Neural cell (in vitro differentiated cells): Measurements from ENCODE around the gene ADD1. TPM values are rescaled to one million over a fixed set of nuclear protein-coding genes. Genes with fewer than 3 reads are reported as not detected.

Experiments
- H2AFZ ChIP-seq: fragments of 200-600, 300-800 bp; sonication (generic), shearing (Covaris generic); 2 replicates; pipeline ENCODE4 v1.6.0; 2014; ENCODE audit warnings: low read depth, mild to moderate bottlenecking, antibody characterized with exemption, low read length, moderate library complexity
- H3F3A ChIP-seq: fragments of 200-600 bp; shearing (Covaris generic); 2 replicates; pipeline ENCODE4 v1.6.1; 2016; ENCODE audit warnings: mild to moderate bottlenecking, moderate library complexity, mixed read lengths, antibody characterized with exemption, low read length; ENCODE audit not compliant: insufficient read depth, poor library complexity, severe bottlenecking
- H3K27ac ChIP-seq: fragments of 200-600, 300-800 bp; sonication (generic), shearing (Covaris generic); 2 replicates; pipeline ENCODE4 v1.5.1; 2014; ENCODE audit warnings: mild to moderate bottlenecking, low read length, moderate library complexity
- H3K27me3 ChIP-seq: fragments of 300-800, 200-600 bp; sonication (generic), shearing (Covaris generic); 2 replicates; pipeline ENCODE4 v1.6.0; 2014; ENCODE audit warnings: mild to moderate bottlenecking, low read depth, low read length, moderate library complexity; ENCODE audit not compliant: insufficient read depth
- H3K36me3 ChIP-seq: fragments of 300-800, 200-600 bp; sonication (generic), shearing (Covaris generic); 2 replicates; pipeline ENCODE4 v1.5.1; 2014; ENCODE audit warnings: mild to moderate bottlenecking, antibody characterized with exemption, low read length, moderate library complexity; ENCODE audit not compliant: insufficient read depth
- H3K4me2 ChIP-seq: fragments of 300-800, 200-600 bp; sonication (generic), shearing (Covaris generic); 2 replicates; pipeline ENCODE4 v1.6.0; 2014; ENCODE audit warnings: mild to moderate bottlenecking, low read length
- H3K4me3 ChIP-seq: fragments of 300-800, 200-600 bp; sonication (generic), shearing (Covaris generic); 2 replicates; pipeline ENCODE4 v1.5.1; 2014; ENCODE audit warnings: mild to moderate bottlenecking, low read length, moderate library complexity
- H3K79me2 ChIP-seq: fragments of 200-600 bp; shearing (Covaris generic); replicated peaks from 2 replicates; pipeline ENCODE4 v1.6.0; 2014; ENCODE audit warnings: mild to moderate bottlenecking, low read length, moderate library complexity; ENCODE audit not compliant: insufficient read depth
- H3K9ac ChIP-seq: fragments of 300-800, 200-600 bp; sonication (generic), shearing (Covaris generic); 2 replicates; pipeline ENCODE4 v1.6.1; 2016; ENCODE audit warnings: mild to moderate bottlenecking, low read length, mixed read lengths
- H3K9me2 ChIP-seq: fragments of 200-600 bp; shearing (Covaris generic); 2 replicates; pipeline ENCODE4 v1.6.1; 2016; ENCODE audit warnings: mild to moderate bottlenecking, low read length, mixed read lengths; ENCODE audit not compliant: insufficient read depth
- H3K9me3 ChIP-seq: fragments of 200-600, 300-800 bp; sonication (generic), shearing (Covaris generic); 2 replicates; pipeline ENCODE4 v1.6.1; 2016; ENCODE audit warnings: mild to moderate bottlenecking, mixed run types, low read length, moderate library complexity, mixed read lengths
- H4K20me1 ChIP-seq: fragments of 200-600 bp; shearing (Covaris generic); 2 replicates; pipeline ENCODE4 v1.6.1; 2016; ENCODE audit warnings: mild to moderate bottlenecking, mixed run types; ENCODE audit not compliant: insufficient read depth
- EP300 ChIP-seq: fragments of 450-650 bp; conservative IDR thresholded peaks from 2 replicates; pipeline ENCODE4 v1.6.1; 2014; ENCODE audit warnings: antibody characterized with exemption, mild to moderate bottlenecking, moderate library complexity; ENCODE audit not compliant: poor library complexity, severe bottlenecking
- EZH2 ChIP-seq: fragments of 200-600, 300-800 bp; shearing (Covaris generic), sonication (generic); IDR thresholded peaks from 2 replicates; pipeline ENCODE4 v1.6.1; 2014; ENCODE audit warnings: antibody characterized with exemption, low read length, borderline replicate concordance, mild to moderate bottlenecking; ENCODE audit not compliant: insufficient read depth, poor library complexity, severe bottlenecking
- MXI1 ChIP-seq: fragments of 450-650 bp; conservative IDR thresholded peaks from 2 replicates; pipeline ENCODE4 v1.6.1; 2014; ENCODE audit warnings: antibody characterized with exemption, mild to moderate bottlenecking; ENCODE audit not compliant: poor library complexity, severe bottlenecking
- POLR2AphosphoS5 ChIP-seq: IDR thresholded peaks from 2 replicates; pipeline ENCODE4 v1.6.1; 2012
- RAD21 ChIP-seq: fragments of 450-650 bp; conservative IDR thresholded peaks from 2 replicates; pipeline ENCODE4 v1.6.1; 2014; ENCODE audit warnings: antibody characterized with exemption, mild to moderate bottlenecking, moderate library complexity
- SMC3 ChIP-seq: fragments of 450-650 bp; conservative IDR thresholded peaks from 2 replicates; pipeline ENCODE4 v1.6.1; 2014; ENCODE audit warnings: antibody characterized with exemption, mild to moderate bottlenecking, moderate library complexity; ENCODE audit not compliant: poor library complexity
- TAF1 ChIP-seq: IDR thresholded peaks from 2 replicates; pipeline ENCODE4 v1.6.1; 2012; ENCODE audit warnings: low read depth
- polyA plus RNA-seq: library from polyadenylated mRNA; depleted of rRNA; stranded (reverse); fragments of >200 nt; gene quantifications from 2 replicates; pipeline ENCODE4 v1.2.3, GENCODE V29; 2014
- TF ChIP-seq, protein P1 (sequence below): IDR thresholded peaks from 2 replicates; pipeline ENCODE4 v1.6.1; 2012; ENCODE audit warnings: borderline replicate concordance
- TF ChIP-seq, protein P2 (sequence below): fragments of 450-650 bp; IDR thresholded peaks from 2 replicates; pipeline ENCODE4 v1.5.1; 2014; ENCODE audit warnings: antibody characterized with exemption, mild to moderate bottlenecking, moderate library complexity; ENCODE audit not compliant: poor library complexity, severe bottlenecking

Gene ADD1
- polyA plus RNA-seq, 1 donor from 2014 or later = 190 TPM

DNA sequence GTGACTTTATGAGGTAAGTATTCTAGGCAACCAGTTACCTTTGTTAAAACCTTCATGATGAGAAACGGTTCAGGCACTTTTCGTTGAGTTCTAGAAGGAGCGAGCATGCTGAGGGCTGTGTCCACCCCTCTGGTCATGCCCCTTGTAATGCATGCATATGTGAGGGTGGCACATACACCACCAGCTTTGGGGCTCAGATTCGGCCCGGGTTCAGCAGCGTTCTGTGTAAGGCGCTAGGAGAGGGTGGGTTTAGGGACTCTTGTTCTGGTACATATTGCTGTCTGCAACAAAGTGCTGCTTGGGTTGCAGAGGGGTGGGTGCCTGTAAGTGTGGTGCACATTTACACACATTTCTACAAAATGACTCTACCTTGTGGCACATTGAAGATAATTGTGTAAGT is 65.0 kb downstream of the ADD1 start:
- H3K27ac ChIP-seq = no peak overlapping the region
- H3K27me3 ChIP-seq = no peaks in the 10 kb centered on the region

DNA sequence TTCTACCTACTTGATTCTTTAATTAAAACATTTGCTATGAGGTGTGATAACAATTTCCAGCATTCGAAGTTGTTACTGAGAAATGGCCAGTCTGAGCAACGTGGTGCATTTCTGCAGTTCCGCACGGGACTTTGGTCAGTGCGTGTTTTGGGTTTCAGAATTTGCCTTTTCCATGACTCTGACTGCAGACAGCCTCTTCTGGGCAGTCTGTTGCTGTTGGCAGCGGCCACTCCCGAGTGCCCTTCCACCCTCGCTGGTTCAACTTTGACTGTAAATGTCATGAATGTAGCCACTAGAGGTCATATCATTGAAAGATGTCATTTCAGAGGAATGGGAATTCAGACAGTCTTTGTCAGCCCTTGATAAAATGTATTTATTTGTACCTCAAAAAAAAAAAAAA is 65.9 kb downstream of the ADD1 start:
- no peaks in the 10 kb centered on the region for H3K79me2 ChIP-seq
- H3K27ac ChIP-seq = no peak overlapping the region

More for the DNA sequence above, 65.0 kb downstream of the ADD1 start:
- Histone ChIP-seq H3K9me3 (no peaks in the 10 kb centered on the region), H4K20me1 (no peaks in the 10 kb centered on the region), H3K36me3 (peaks cover 11% of the 10 kb centered on the region), H3K9me2 (no peaks in the 10 kb centered on the region), H3K9ac (no peak overlapping the region), H3K4me3 (no peak overlapping the region), H3K4me2 (no peak overlapping the region), H2AFZ (no peak overlapping the region), H3F3A (no peaks in the 10 kb centered on the region), H3K79me2 (no peaks in the 10 kb centered on the region)
- TF ChIP-seq POLR2AphosphoS5 (no peak), EZH2 (no peak), EP300 (no peak), SMC3 (no peak), MXI1 (no peak), RAD21 (no peak), TAF1 (no peak)
- TF ChIP-seq, protein P1, sequence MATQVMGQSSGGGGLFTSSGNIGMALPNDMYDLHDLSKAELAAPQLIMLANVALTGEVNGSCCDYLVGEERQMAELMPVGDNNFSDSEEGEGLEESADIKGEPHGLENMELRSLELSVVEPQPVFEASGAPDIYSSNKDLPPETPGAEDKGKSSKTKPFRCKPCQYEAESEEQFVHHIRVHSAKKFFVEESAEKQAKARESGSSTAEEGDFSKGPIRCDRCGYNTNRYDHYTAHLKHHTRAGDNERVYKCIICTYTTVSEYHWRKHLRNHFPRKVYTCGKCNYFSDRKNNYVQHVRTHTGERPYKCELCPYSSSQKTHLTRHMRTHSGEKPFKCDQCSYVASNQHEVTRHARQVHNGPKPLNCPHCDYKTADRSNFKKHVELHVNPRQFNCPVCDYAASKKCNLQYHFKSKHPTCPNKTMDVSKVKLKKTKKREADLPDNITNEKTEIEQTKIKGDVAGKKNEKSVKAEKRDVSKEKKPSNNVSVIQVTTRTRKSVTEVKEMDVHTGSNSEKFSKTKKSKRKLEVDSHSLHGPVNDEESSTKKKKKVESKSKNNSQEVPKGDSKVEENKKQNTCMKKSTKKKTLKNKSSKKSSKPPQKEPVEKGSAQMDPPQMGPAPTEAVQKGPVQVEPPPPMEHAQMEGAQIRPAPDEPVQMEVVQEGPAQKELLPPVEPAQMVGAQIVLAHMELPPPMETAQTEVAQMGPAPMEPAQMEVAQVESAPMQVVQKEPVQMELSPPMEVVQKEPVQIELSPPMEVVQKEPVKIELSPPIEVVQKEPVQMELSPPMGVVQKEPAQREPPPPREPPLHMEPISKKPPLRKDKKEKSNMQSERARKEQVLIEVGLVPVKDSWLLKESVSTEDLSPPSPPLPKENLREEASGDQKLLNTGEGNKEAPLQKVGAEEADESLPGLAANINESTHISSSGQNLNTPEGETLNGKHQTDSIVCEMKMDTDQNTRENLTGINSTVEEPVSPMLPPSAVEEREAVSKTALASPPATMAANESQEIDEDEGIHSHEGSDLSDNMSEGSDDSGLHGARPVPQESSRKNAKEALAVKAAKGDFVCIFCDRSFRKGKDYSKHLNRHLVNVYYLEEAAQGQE = no peak
- TF ChIP-seq, protein P2, sequence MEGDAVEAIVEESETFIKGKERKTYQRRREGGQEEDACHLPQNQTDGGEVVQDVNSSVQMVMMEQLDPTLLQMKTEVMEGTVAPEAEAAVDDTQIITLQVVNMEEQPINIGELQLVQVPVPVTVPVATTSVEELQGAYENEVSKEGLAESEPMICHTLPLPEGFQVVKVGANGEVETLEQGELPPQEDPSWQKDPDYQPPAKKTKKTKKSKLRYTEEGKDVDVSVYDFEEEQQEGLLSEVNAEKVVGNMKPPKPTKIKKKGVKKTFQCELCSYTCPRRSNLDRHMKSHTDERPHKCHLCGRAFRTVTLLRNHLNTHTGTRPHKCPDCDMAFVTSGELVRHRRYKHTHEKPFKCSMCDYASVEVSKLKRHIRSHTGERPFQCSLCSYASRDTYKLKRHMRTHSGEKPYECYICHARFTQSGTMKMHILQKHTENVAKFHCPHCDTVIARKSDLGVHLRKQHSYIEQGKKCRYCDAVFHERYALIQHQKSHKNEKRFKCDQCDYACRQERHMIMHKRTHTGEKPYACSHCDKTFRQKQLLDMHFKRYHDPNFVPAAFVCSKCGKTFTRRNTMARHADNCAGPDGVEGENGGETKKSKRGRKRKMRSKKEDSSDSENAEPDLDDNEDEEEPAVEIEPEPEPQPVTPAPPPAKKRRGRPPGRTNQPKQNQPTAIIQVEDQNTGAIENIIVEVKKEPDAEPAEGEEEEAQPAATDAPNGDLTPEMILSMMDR = no peak

More for the DNA sequence above, 65.9 kb downstream of the ADD1 start:
- Histone ChIP-seq H3K9me2 (no peaks in the 10 kb centered on the region), H4K20me1 (no peaks in the 10 kb centered on the region), H3K4me2 (no peak overlapping the region), H3K9ac (no peak overlapping the region), H3K9me3 (no peaks in the 10 kb centered on the region), H3F3A (no peaks in the 10 kb centered on the region), H3K36me3 (peaks cover 11% of the 10 kb centered on the region), H2AFZ (no peak overlapping the region), H3K27me3 (no peaks in the 10 kb centered on the region), H3K4me3 (no peak overlapping the region)
- TF ChIP-seq POLR2AphosphoS5 (no peak), EZH2 (no peak), TAF1 (no peak), EP300 (no peak), MXI1 (no peak), RAD21 (no peak), SMC3 (no peak)
- TF ChIP-seq, protein P2 = no peak
- TF ChIP-seq, protein P1 = no peak
